H1 (cell line): ENCODE results near the gene NECTIN2. TPM values are rescaled to one million over a fixed set of nuclear protein-coding genes. Genes with fewer than 3 reads are reported as not detected.

Experiments used
- CTCF ChIA-PET: fragments of 300-600 bp; sonication (Branson Sonifier 250); formaldehyde crosslinking; loops from one replicate; lab custom pipeline; 2021; ENCODE audit not compliant: partially characterized antibody; lab: Charles Lee
- POLR2A ChIA-PET: fragments of 300-600 bp; sonication (Branson Sonifier 250); formaldehyde crosslinking; loops from one replicate; lab custom pipeline; 2021; ENCODE audit warnings: inconsistent platforms; ENCODE audit not compliant: partially characterized antibody; lab: Charles Lee
- DNase-seq, 2 experiments: peaks; one replicate each; pipeline versions ENCODE4 v3.0.0 to v3.0.0-alpha.2; 2010 to 2022; ENCODE audit warnings: low spot score in 2 of 2, low read depth in 1 of 2, mixed read lengths in 1 of 2
- FAIRE-seq: peaks from 2 replicates; lab custom pipeline; 2011; peaks lifted over from hg19 to GRCh38; lab: Jason Lieb, UNC
- H2AFZ ChIP-seq: 2 replicates; pipeline ENCODE4 v1.8.1; 2012; ENCODE audit warnings: low read length, inconsistent platforms
- H2AK5ac ChIP-seq: 2 replicates; pipeline ENCODE4 v1.6.1; 2013; ENCODE audit warnings: low read depth, low read length
- H2BK120ac ChIP-seq: replicated peaks from 2 replicates; pipeline ENCODE3; 2013; ENCODE audit warnings: low read depth, low read length, inconsistent platforms
- H2BK12ac ChIP-seq: 2 replicates; pipeline ENCODE4 v1.6.1; 2013; ENCODE audit warnings: low read depth, low read length
- H2BK15ac ChIP-seq: 2 replicates; pipeline ENCODE4 v1.6.1; 2013; ENCODE audit warnings: low read length
- H2BK20ac ChIP-seq: 2 replicates; pipeline ENCODE4 v1.6.1; 2013; ENCODE audit warnings: low read length
- H2BK5ac ChIP-seq: 2 replicates; pipeline ENCODE4 v1.6.1; 2013; ENCODE audit warnings: low read depth, low read length
- H3K14ac ChIP-seq: 2 replicates; pipeline ENCODE4 v1.6.1; 2013; ENCODE audit warnings: inconsistent platforms; ENCODE audit not compliant: insufficient read length
- H3K18ac ChIP-seq: 2 replicates; pipeline ENCODE4 v1.6.1; 2013; ENCODE audit warnings: low read length; ENCODE audit errors: extremely low read depth
- H3K23ac ChIP-seq: 2 replicates; pipeline ENCODE4 v1.6.1; 2013; ENCODE audit warnings: inconsistent platforms; ENCODE audit not compliant: insufficient read length
- H3K23me2 ChIP-seq: 2 replicates; pipeline ENCODE4 v1.6.1; 2013; ENCODE audit warnings: low read depth, low read length
- H3K27ac ChIP-seq: 2 replicates; pipeline ENCODE4 v1.6.1; 2011; ENCODE audit warnings: low read depth, low read length, inconsistent platforms
- H3K27me3 ChIP-seq, 4 experiments: replicated peaks in 1 of 4; 1 replicate in 1 of 4; 2 replicates in 3 of 4; pipeline versions ENCODE4 v1.6.1 to v1.8.1; 2011 to 2013; ENCODE audit warnings: low read length in 3 of 4, mild to moderate bottlenecking in 3 of 4, inconsistent platforms in 2 of 4, mixed read lengths in 2 of 4, moderate library complexity in 1 of 4; ENCODE audit not compliant: control insufficient read depth in 3 of 4, insufficient read depth in 3 of 4; ENCODE audit errors: extremely low read depth in 1 of 4
- H3K36me3 ChIP-seq, 4 experiments: 2 replicates each; pipeline versions ENCODE4 v1.6.1 to v1.8.1; 2011 to 2013; ENCODE audit warnings: mild to moderate bottlenecking in 4 of 4, low read length in 3 of 4, moderate library complexity in 2 of 4, control low read depth in 1 of 4, inconsistent platforms in 1 of 4; ENCODE audit not compliant: insufficient read depth in 4 of 4, control insufficient read depth in 2 of 4
- H3K4ac ChIP-seq: replicated peaks from 2 replicates; pipeline ENCODE3; 2013; ENCODE audit warnings: low read length, low read depth, mixed read lengths, inconsistent platforms; ENCODE audit not compliant: insufficient read length
- H3K4me1 ChIP-seq, 4 experiments: replicated peaks in 1 of 4; 1 replicate in 1 of 4; 2 replicates in 3 of 4; pipeline versions ENCODE4 v1.6.1 to v1.8.1; 2011 to 2013; ENCODE audit warnings: low read length in 3 of 4, inconsistent platforms in 2 of 4, mixed read lengths in 1 of 4; ENCODE audit not compliant: insufficient read depth in 4 of 4, control insufficient read depth in 3 of 4
- H3K4me2 ChIP-seq, 2 experiments: 2 replicates each; pipeline versions ENCODE4 v1.6.1 to v1.8.1; 2011 to 2013; ENCODE audit warnings: low read depth in 2 of 2, low read length in 2 of 2, control low read depth in 1 of 2, inconsistent platforms in 1 of 2, mild to moderate bottlenecking in 1 of 2; ENCODE audit not compliant: insufficient read depth in 1 of 2
- H3K4me3 ChIP-seq, 4 experiments: fragments of 200-600, 300-600 bp in 1 of 4; sonication (generic), shearing (Covaris generic), sonication (Bioruptor Twin) in 1 of 4; 2 replicates each; pipeline versions ENCODE4 v1.5.1 to v1.8.1; 2011 to 2016; ENCODE audit warnings: low read length in 4 of 4, low read depth in 3 of 4, control low read depth in 2 of 4, inconsistent platforms in 2 of 4, mild to moderate bottlenecking in 2 of 4, mixed read lengths in 1 of 4, moderate library complexity in 1 of 4; ENCODE audit not compliant: insufficient read depth in 2 of 4; ENCODE audit errors: extremely low read depth in 1 of 4
- H3K56ac ChIP-seq: replicated peaks from 2 replicates; pipeline ENCODE3; 2013; ENCODE audit warnings: low read depth, mild to moderate bottlenecking, mixed read lengths, low read length, inconsistent platforms; ENCODE audit not compliant: insufficient read length
- H3K79me1 ChIP-seq: 2 replicates; pipeline ENCODE4 v1.6.1; 2013; ENCODE audit warnings: low read depth, low read length, control low read depth
- H3K79me2 ChIP-seq, 2 experiments: 2 replicates each; pipeline versions ENCODE4 v1.6.1 to v1.8.1; 2012 to 2013; ENCODE audit warnings: low read length in 2 of 2, mild to moderate bottlenecking in 2 of 2, inconsistent platforms in 1 of 2; ENCODE audit not compliant: insufficient read depth in 2 of 2, control insufficient read depth in 1 of 2
- H3K9ac ChIP-seq, 4 experiments: replicated peaks in 1 of 4; 1 replicate in 1 of 4; 2 replicates in 3 of 4; pipeline versions ENCODE4 v1.6.1 to v1.8.1; 2011 to 2013; ENCODE audit warnings: low read depth in 3 of 4, low read length in 3 of 4, control low read depth in 2 of 4, mild to moderate bottlenecking in 2 of 4, moderate library complexity in 2 of 4, inconsistent platforms in 1 of 4; ENCODE audit errors: extremely low read depth in 1 of 4
- H3K9me3 ChIP-seq, 2 experiments: 2 replicates each; pipeline versions ENCODE4 v1.6.1 to v1.8.1; 2012 to 2013; ENCODE audit warnings: mild to moderate bottlenecking in 2 of 2, moderate library complexity in 2 of 2, control low read depth in 1 of 2, inconsistent platforms in 1 of 2, low read depth in 1 of 2, low read length in 1 of 2, mixed read lengths in 1 of 2; ENCODE audit not compliant: insufficient read depth in 2 of 2
- H4K20me1 ChIP-seq, 2 experiments: replicated peaks in 1 of 2; 2 replicates each; pipeline versions ENCODE3 to v1.8.1; 2011 to 2013; ENCODE audit warnings: inconsistent platforms in 2 of 2, low read length in 2 of 2, mild to moderate bottlenecking in 1 of 2; ENCODE audit not compliant: insufficient read depth in 2 of 2, control insufficient read depth in 1 of 2
- H4K5ac ChIP-seq: 2 replicates; pipeline ENCODE4 v1.6.1; 2013; ENCODE audit warnings: low read length, low read depth, mixed read lengths, inconsistent platforms; ENCODE audit not compliant: insufficient read length
- H4K8ac ChIP-seq: 2 replicates; pipeline ENCODE4 v1.8.0; 2013; ENCODE audit warnings: mild to moderate bottlenecking, moderate library complexity, low read length, inconsistent platforms; ENCODE audit not compliant: insufficient read depth; ENCODE audit errors: extremely low read depth
- H4K91ac ChIP-seq: replicated peaks from 2 replicates; pipeline ENCODE3; 2013; ENCODE audit warnings: low read length, mixed read lengths, inconsistent platforms; ENCODE audit not compliant: insufficient read length
- ASH2L ChIP-seq: fragments of 200-600, 300-600 bp; sonication (generic); IDR thresholded peaks from one replicate; pipeline ENCODE4 v1.7.1; 2017; ENCODE audit warnings: low read length
- BCL11A ChIP-seq, 2 experiments: IDR thresholded peaks; one replicate each; pipeline ENCODE4 v1.6.1; 2011; ENCODE audit warnings: low read depth in 2 of 2, low read length in 2 of 2, mild to moderate bottlenecking in 2 of 2
- CTBP2 ChIP-seq: IDR thresholded peaks from 2 replicates; pipeline ENCODE4 v1.7.0; 2011; ENCODE audit warnings: borderline replicate concordance, mild to moderate bottlenecking, moderate library complexity, mixed read lengths, low read length; ENCODE audit not compliant: insufficient read depth, insufficient read length
- EP300 ChIP-seq, 2 experiments: IDR thresholded peaks; 1 replicate in 1 of 2; 2 replicates in 1 of 2; pipeline ENCODE4 v1.6.1; 2011 to 2012; ENCODE audit warnings: low read depth in 2 of 2, low read length in 2 of 2, mild to moderate bottlenecking in 2 of 2, borderline replicate concordance in 1 of 2, inconsistent platforms in 1 of 2, moderate library complexity in 1 of 2
- WGBS, 2 experiments: shearing (Covaris generic) in 1 of 2; methylation state at CpG; one replicate each; pipeline versions ENCODE4 v1.1.6 to v1.1.7; 2013 to 2015; ENCODE audit warnings: low lambda C conversion rate in 2 of 2, mixed read lengths in 2 of 2, inconsistent platforms in 1 of 2, low coverage in 1 of 2, missing lambda C conversion rate in 1 of 2; ENCODE audit not compliant: insufficient replicate concordance in 2 of 2, insufficient coverage in 1 of 2, insufficient read length in 1 of 2; ENCODE audit errors: extremely low coverage in 1 of 2, missing lambda C conversion rate in 1 of 2; 5-methylcytosine and 5-hydroxymethylcytosine counted together
- polyA plus RNA-seq, 7 experiments: library from polyadenylated mRNA; depleted of rRNA in 3 of 7; stranded (reverse) in 5 of 7; unstranded in 2 of 7; fragments of >200 nt in 5 of 7; fragments of 200-250 nt in 2 of 7; gene quantifications; 1 replicate in 5 of 7; 2 replicates in 1 of 7; 4 replicates in 1 of 7; pipeline versions ENCODE4 v1.2.1 to v1.2.3, GENCODE V29; 2011 to 2013; ENCODE audit warnings: missing spikeins in 2 of 7, mixed read lengths in 2 of 7
- total RNA-seq: library from RNA; stranded (reverse); fragmentation: NEBNext Ultra II Directional; extraction: Animal tissue kit (Norgen Biotek cat#: 25700); gene quantifications from 2 replicates; pipeline ENCODE4 v1.2.1, GENCODE V29; 2021
- TF ChIP-seq, protein P1 (sequence below): IDR thresholded peaks from 2 replicates; pipeline ENCODE4 v1.6.1; 2012; ENCODE audit warnings: inconsistent platforms

The NECTIN2 gene
- total and polyA plus RNA-seq, 2 of the 8 experiments (the other 6 are each of a cell fraction or from before 2014, with no cell fraction given) = 184 to 237 TPM

DNA sequence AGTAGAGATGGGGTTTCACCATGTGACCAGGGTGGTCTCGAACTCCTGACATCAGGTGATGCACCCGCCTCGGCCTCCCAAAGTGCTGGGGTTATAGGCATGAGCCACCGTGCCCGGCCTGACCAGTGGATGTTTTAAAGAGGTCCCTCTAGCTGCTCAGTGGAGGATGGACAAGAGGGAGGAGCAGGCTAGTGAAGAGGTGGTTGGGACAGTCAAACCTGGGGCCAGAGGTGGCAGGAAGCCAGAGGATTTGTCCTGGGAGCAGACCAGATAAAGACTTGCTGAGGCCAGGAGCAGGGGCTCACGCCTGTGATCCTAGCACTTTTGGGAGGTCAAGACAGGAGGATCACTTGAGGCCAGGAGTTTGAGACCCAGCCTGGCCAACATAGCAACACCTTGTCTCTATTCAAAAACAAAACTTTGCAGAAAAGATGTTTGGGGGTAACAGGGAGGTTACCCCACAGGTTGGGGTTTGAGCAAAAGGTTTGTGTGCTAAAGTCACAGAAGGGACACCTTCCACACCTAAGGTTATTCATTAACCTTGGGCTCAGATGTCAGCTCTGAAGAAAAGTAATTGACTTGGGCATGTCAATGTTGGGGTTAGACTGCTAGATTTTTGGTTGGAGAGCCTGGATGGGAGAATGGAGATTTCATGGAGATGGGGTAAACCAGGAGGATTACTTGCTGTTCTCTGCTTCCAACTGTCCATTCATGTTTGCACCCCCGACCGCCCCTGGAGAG lies 28.2 kb upstream of the NECTIN2 start:
- Histone ChIP-seq H3K79me1 (no peaks in the 10 kb centered on the region; the same call in 1 of the 2 replicates), H4K5ac (no peak overlapping the region), H3K4me3 (no peak overlapping the region), H3K4me1 (no peaks in the 10 kb centered on the region; a peak in 1 of 7 replicates), H2BK120ac (no peak overlapping the region), H3K4me2 (no peak overlapping the region), H3K9ac (no peak overlapping the region), H3K56ac (no peak overlapping the region), H2BK20ac (no peak overlapping the region), H3K4ac (no peak overlapping the region), H3K79me2 (no peaks in the 10 kb centered on the region), H2BK12ac (no peak overlapping the region), H4K20me1 (peaks cover 3% of the 10 kb centered on the region in 2 experiments), H3K23ac (no peak overlapping the region), H3K23me2 (peaks cover 8% of the 10 kb centered on the region; the same call in 1 of the 2 replicates), H3K36me3 (peaks cover 7 to 43% (median 21%) of the 10 kb centered on the region in 4 experiments; a peak in 5 of 8 replicates), H2AFZ (no peak overlapping the region), H4K8ac (no peak overlapping the region; the same call in 1 of the 2 replicates), H3K9me3 (no peaks in the 10 kb centered on the region), H2BK5ac (no peak overlapping the region), H3K27ac (no peak overlapping the region), H3K14ac (no peak overlapping the region), H2AK5ac (no peak overlapping the region), H4K91ac (no peak overlapping the region), H3K27me3 (no peaks in the 10 kb centered on the region; a peak in 4 of 7 replicates), H3K18ac (no peak overlapping the region), H2BK15ac (no peak overlapping the region)
- DNase-seq (no peak), FAIRE-seq (no peak)
- ChIA-PET CTCF (interaction anchor here (1.4 to 3.5 kb wide), 2 partner anchors 9 to 34 kb away, joined by 3 to 19 read pairs; no protein-coding TSS in a partner anchor), POLR2A (interaction anchor here (1.0 to 3.2 kb wide), 3 partner anchors 8 to 19 kb away, joined by 3 to 17 read pairs (median 4); partner anchors contain the start of gene BCAM)
- 86% methylated on average over 8 of the region's 8 CpGs; no CpG with 5 or more reads in 1 of the 2 experiments for WGBS, 2 experiments
- no peak for TF ChIP-seq CTBP2
- no peak for TF ChIP-seq EP300 (IDR thresholded peaks at IDR 0.05; ENCODE audit: borderline replicate concordance in 1 of 2, low read depth in 2 of 2, low read length in 2 of 2)
- TF ChIP-seq ASH2L = no peak
- no peak for TF ChIP-seq BCL11A (IDR thresholded peaks at IDR 0.05; ENCODE audit: low read depth in 2 of 2, low read length in 2 of 2)
- TF ChIP-seq, protein P1, sequence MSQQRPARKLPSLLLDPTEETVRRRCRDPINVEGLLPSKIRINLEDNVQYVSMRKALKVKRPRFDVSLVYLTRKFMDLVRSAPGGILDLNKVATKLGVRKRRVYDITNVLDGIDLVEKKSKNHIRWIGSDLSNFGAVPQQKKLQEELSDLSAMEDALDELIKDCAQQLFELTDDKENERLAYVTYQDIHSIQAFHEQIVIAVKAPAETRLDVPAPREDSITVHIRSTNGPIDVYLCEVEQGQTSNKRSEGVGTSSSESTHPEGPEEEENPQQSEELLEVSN = no peak
